Loucy (cell line): Measurements from ENCODE around the gene C14orf119.

Experiments used
- H2AFZ ChIP-seq: fragments of 200-600 bp; sonication (generic); 2 replicates; pipeline ENCODE4 v1.6.0; 2016; ENCODE audit warnings: antibody characterized with exemption, mild to moderate bottlenecking, low read length, moderate library complexity
- H3F3A ChIP-seq: fragments of 200-600 bp; 2 replicates; pipeline ENCODE4 v1.6.0; 2016; ENCODE audit warnings: antibody characterized with exemption, low read depth, mild to moderate bottlenecking
- H3K27me3 ChIP-seq: fragments of 200-600 bp; sonication (generic); 2 replicates; pipeline ENCODE4 v1.6.1; 2014; ENCODE audit warnings: low read length, mild to moderate bottlenecking; ENCODE audit not compliant: insufficient read depth, poor library complexity, severe bottlenecking
- H3K36me3 ChIP-seq: fragments of 200-600 bp; sonication (generic); 2 replicates; pipeline ENCODE4 v1.6.1; 2016; ENCODE audit warnings: low read length; ENCODE audit not compliant: insufficient read depth
- H3K4me1 ChIP-seq: fragments of 200-600 bp; sonication (generic); 2 replicates; pipeline ENCODE4 v1.5.1; 2014; ENCODE audit warnings: low read length, mild to moderate bottlenecking; ENCODE audit not compliant: insufficient read depth, poor library complexity, severe bottlenecking
- H3K4me2 ChIP-seq: fragments of 200-600 bp; sonication (generic); 2 replicates; pipeline ENCODE4 v1.6.0; 2014; ENCODE audit warnings: antibody characterized with exemption, low read length, low read depth, mild to moderate bottlenecking; ENCODE audit not compliant: poor library complexity, severe bottlenecking
- H3K4me3 ChIP-seq: fragments of 200-600 bp; sonication (generic); 2 replicates; pipeline ENCODE4 v1.5.1; 2014; ENCODE audit warnings: low read length, mild to moderate bottlenecking, mixed read lengths; ENCODE audit not compliant: poor library complexity, severe bottlenecking
- H3K79me2 ChIP-seq: fragments of 200-600 bp; sonication (generic); 2 replicates; pipeline ENCODE4 v1.6.1; 2014; ENCODE audit warnings: low read length; ENCODE audit not compliant: insufficient read depth
- H3K9ac ChIP-seq: fragments of 200-600 bp; sonication (generic); 2 replicates; pipeline ENCODE4 v1.6.0; 2014; ENCODE audit warnings: mild to moderate bottlenecking, low read depth, low read length, moderate library complexity; ENCODE audit not compliant: poor library complexity, severe bottlenecking
- H3K9me2 ChIP-seq: fragments of 200-600 bp; sonication (generic); replicated peaks from 2 replicates; pipeline ENCODE4 v1.6.1; 2016; ENCODE audit warnings: low read depth, low read length, mixed read lengths
- H3K9me3 ChIP-seq: fragments of 200-600 bp; sonication (generic); 2 replicates; pipeline ENCODE4 v1.6.1; 2014; ENCODE audit warnings: mild to moderate bottlenecking, antibody characterized with exemption, low read length, low read depth; ENCODE audit not compliant: insufficient read depth
- H4K20me1 ChIP-seq: fragments of 200-600 bp; sonication (generic); 2 replicates; pipeline ENCODE4 v1.6.0; 2014; ENCODE audit warnings: antibody characterized with exemption, low read length, mild to moderate bottlenecking; ENCODE audit not compliant: insufficient read depth, poor library complexity, severe bottlenecking
- CTCF ChIP-seq: fragments of 200-600 bp; sonication (generic); conservative IDR thresholded peaks from 2 replicates; pipeline ENCODE4 v1.5.1; 2014; ENCODE audit warnings: mild to moderate bottlenecking, antibody characterized with exemption, low read length
- EZH2phosphoT487 ChIP-seq: fragments of 200-600 bp; IDR thresholded peaks from 2 replicates; pipeline ENCODE4 v1.6.1; 2018; ENCODE audit warnings: antibody characterized with exemption, mild to moderate bottlenecking, moderate library complexity, borderline replicate concordance

C14orf119 gene

GRCh38 chr14:23079716-23080115 is 15.6 kb upstream of the C14orf119 start:
- Histone ChIP-seq H3K9ac (no peak overlapping the region), H3K4me1 (no peaks in the 10 kb centered on the region), H3K79me2 (no peaks in the 10 kb centered on the region), H3K4me3 (no peak overlapping the region), H3K27me3 (no peaks in the 10 kb centered on the region), H3K9me3 (no peaks in the 10 kb centered on the region), H3K36me3 (peaks cover 92% of the 10 kb centered on the region), H2AFZ (no peak overlapping the region), H3F3A (peaks cover 7% of the 10 kb centered on the region; the same call in 1 of the 2 replicates), H3K4me2 (no peak overlapping the region), H4K20me1 (peaks cover 6% of the 10 kb centered on the region), H3K9me2 (no peaks in the 10 kb centered on the region)
- TF ChIP-seq EZH2phosphoT487, result no peak
- no peak for TF ChIP-seq CTCF

- H3K9me2 ChIP-seq, result no peaks in the 10 kb centered on the region
- H3K9ac ChIP-seq, result no peak overlapping the region
- TF ChIP-seq CTCF (no peak), EZH2phosphoT487 (no peak)
- H3K4me2 ChIP-seq, result no peak overlapping the region
- peaks cover 7% of the 10 kb centered on the region; the same call in 1 of the 2 replicates for H3F3A ChIP-seq
- H3K4me3 ChIP-seq, result no peak overlapping the region
- H3K36me3 ChIP-seq, result peaks cover 92% of the 10 kb centered on the region
- H3K27me3 ChIP-seq, result no peaks in the 10 kb centered on the region
- no peaks in the 10 kb centered on the region for H3K9me3 ChIP-seq
- no peak overlapping the region for H2AFZ ChIP-seq
- H4K20me1 ChIP-seq, result peaks cover 6% of the 10 kb centered on the region
- no peaks in the 10 kb centered on the region for H3K79me2 ChIP-seq
- no peaks in the 10 kb centered on the region for H3K4me1 ChIP-seq
These were observed 14.8 kb upstream of the C14orf119 start for GRCh38 chr14:23080474-23080873.

GRCh38 chr14:23085458-23085857 is 9.8 kb upstream of the C14orf119 start:
- TF ChIP-seq CTCF (no peak), EZH2phosphoT487 (no peak)
- Histone ChIP-seq H3K4me1 (peaks cover 3% of the 10 kb centered on the region), H3K36me3 (peaks cover 92% of the 10 kb centered on the region), H3K27me3 (no peaks in the 10 kb centered on the region), H3K4me3 (no peak overlapping the region), H3F3A (no peaks in the 10 kb centered on the region), H3K9me3 (no peaks in the 10 kb centered on the region), H2AFZ (no peak overlapping the region), H4K20me1 (peaks cover 9% of the 10 kb centered on the region), H3K9ac (no peak overlapping the region), H3K79me2 (peaks cover 16% of the 10 kb centered on the region), H3K9me2 (no peaks in the 10 kb centered on the region), H3K4me2 (no peak overlapping the region)
